PC-3 (cell line): ENCODE data around the gene TSFM. TPM values are rescaled to one million over a fixed set of nuclear protein-coding genes. Genes with fewer than 3 reads are reported as not detected.

Experiments used
- ATAC-seq: fragments of 200-7000 bp; cut with Tn5 transposase; 2 replicates; pipeline ENCODE4 v1.9.1; 2020; ENCODE audit warnings: mild to moderate bottlenecking, moderate library complexity
- BruUV-seq: library from RNA; stranded (reverse); fragments of 400-500 nt; replicated peaks from 2 replicates; lab custom pipeline; 2021; lab: Mats Ljungman, UMichigan
- CTCF ChIA-PET: fragments of 300-600 bp; sonication (Branson Sonifier 250); formaldehyde crosslinking; loops from one replicate; lab custom pipeline; 2022; ENCODE audit warnings: antibody characterized with exemption; lab: Charles Lee
- POLR2A ChIA-PET: fragments of 300-600 bp; sonication (Branson Sonifier 250); formaldehyde crosslinking; loops from one replicate; lab custom pipeline; 2022; ENCODE audit warnings: antibody characterized with exemption; ENCODE audit not compliant: unreplicated experiment; lab: Charles Lee
- DNase-seq: peaks from one replicate; pipeline ENCODE4 v3.0.0-alpha.2; 2015
- H2AFZ ChIP-seq: fragments of 300-600 bp; sonication (generic); 2 replicates; pipeline ENCODE4 v1.6.0; 2016; ENCODE audit warnings: antibody characterized with exemption, low read length
- H3F3A ChIP-seq: fragments of 300-600 bp; sonication (generic); one replicate; pipeline ENCODE4 v1.6.0; 2017; ENCODE audit warnings: antibody characterized with exemption, low read length, control low read depth, mild to moderate bottlenecking; ENCODE audit not compliant: unreplicated experiment
- H3K27ac ChIP-seq: fragments of 300-600 bp; sonication (generic); 2 replicates; pipeline ENCODE4 v1.5.1; 2016; ENCODE audit warnings: mild to moderate bottlenecking, low read length
- H3K27me3 ChIP-seq: fragments of 300-600 bp; sonication (generic); 2 replicates; pipeline ENCODE4 v1.6.1; 2016; ENCODE audit warnings: low read length, mixed read lengths
- H3K36me3 ChIP-seq: fragments of 300-600 bp; sonication (generic); 2 replicates; pipeline ENCODE4 v1.6.1; 2016; ENCODE audit warnings: low read depth, mixed run types, low read length, mixed read lengths
- H3K4me1 ChIP-seq: fragments of 300-600 bp; sonication (generic); 2 replicates; pipeline ENCODE4 v1.5.1; 2016; ENCODE audit warnings: low read length; ENCODE audit not compliant: insufficient read depth
- H3K4me2 ChIP-seq: fragments of 300-600 bp; sonication (generic); 2 replicates; pipeline ENCODE4 v1.6.0; 2016; ENCODE audit warnings: low read length
- H3K4me3 ChIP-seq: fragments of 300-600 bp; sonication (generic); 2 replicates; pipeline ENCODE4 v1.5.1; 2016; ENCODE audit warnings: mild to moderate bottlenecking, low read length, mixed read lengths
- H3K79me2 ChIP-seq: fragments of 300-600 bp; sonication (generic); 2 replicates; pipeline ENCODE4 v1.6.1; 2017; ENCODE audit warnings: low read length, mixed read lengths
- H3K9ac ChIP-seq: fragments of 300-600 bp; sonication (generic); 2 replicates; pipeline ENCODE4 v1.6.0; 2016; ENCODE audit warnings: mild to moderate bottlenecking, low read length
- H3K9me2 ChIP-seq: fragments of 300-600 bp; sonication (generic); replicated peaks from 2 replicates; pipeline ENCODE4 v1.6.1; 2016; ENCODE audit warnings: mixed run types, low read length, mixed read lengths
- H3K9me3 ChIP-seq: fragments of 300-600 bp; sonication (generic); 2 replicates; pipeline ENCODE4 v1.6.1; 2016; ENCODE audit warnings: low read length, mixed read lengths
- H4K20me1 ChIP-seq: fragments of 300-600 bp; sonication (generic); 2 replicates; pipeline ENCODE4 v1.6.1; 2016; ENCODE audit warnings: low read length, mixed read lengths
- CTCF ChIP-seq: fragments of 300-600 bp; sonication (generic); conservative IDR thresholded peaks from 2 replicates; pipeline ENCODE4 v1.5.1; 2017; ENCODE audit warnings: antibody characterized with exemption, low read depth, mild to moderate bottlenecking, low read length
- EZH2 ChIP-seq: fragments of 300-600 bp; sonication (generic); IDR thresholded peaks from one replicate; pipeline ENCODE4 v1.6.1; 2017; ENCODE audit warnings: antibody characterized with exemption, mild to moderate bottlenecking, low read length; ENCODE audit not compliant: unreplicated experiment
- EZH2phosphoT487 ChIP-seq: fragments of 300-600 bp; sonication (generic); IDR thresholded peaks from 2 replicates; pipeline ENCODE4 v1.6.1; 2018; ENCODE audit warnings: mild to moderate bottlenecking, antibody characterized with exemption, low read length, borderline replicate concordance
- intact Hi-C: fragments of 100-400 bp; cut with micrococcal nuclease; formaldehyde crosslinking; loops from 2 replicates; pipeline ENCODE4 v1.9.0; 2023
- total RNA-seq: library from RNA; depleted of rRNA; stranded (reverse); fragments of >200 nt; gene quantifications from 2 replicates; pipeline ENCODE4 v1.2.3, GENCODE V29; 2014

Gene TSFM
- total RNA-seq, 1 experiment from 2014 or later, result 63.0 TPM

GRCh38 chr12:57743769-57744168 lies 38.8 kb upstream of the TSFM start:
- no TSS peak for BruUV-seq
- peaks cover 13% of the 10 kb centered on the region; the same call in 1 of the 2 replicates for H3K36me3 ChIP-seq
- no peaks in the 10 kb centered on the region for H3K9me2 ChIP-seq
- no peaks in the 10 kb centered on the region for H3K79me2 ChIP-seq
- POLR2A ChIA-PET, result interaction anchor here (0.6 kb wide), 2 partner anchors 9 to 219 kb away, joined by 3 to 5 read pairs; no protein-coding TSS in a partner anchor
- H3K27ac ChIP-seq, result no peak overlapping the region
- DNase-seq (no peak), ATAC-seq (no peak)
- no peak overlapping the region for H3K9ac ChIP-seq
- H3K4me2 ChIP-seq, result no peak overlapping the region
- no peak for TF ChIP-seq EZH2phosphoT487
- TF ChIP-seq CTCF, result no peak
- no peak for TF ChIP-seq EZH2
- H3K27me3 ChIP-seq, result peaks cover 12% of the 10 kb centered on the region
- intact Hi-C loops, result no loop called here
- no peak overlapping the region for H3K4me3 ChIP-seq
- no peaks in the 10 kb centered on the region for H3K9me3 ChIP-seq
- no peaks in the 10 kb centered on the region; the same call in 1 of the 2 replicates for H3K4me1 ChIP-seq
- H2AFZ ChIP-seq, result no peak overlapping the region
- peaks cover 4% of the 10 kb centered on the region for H3F3A ChIP-seq
- H4K20me1 ChIP-seq, result no peaks in the 10 kb centered on the region
- CTCF ChIA-PET, result no interaction called here

GRCh38 chr12:57744194-57744776 lies 38.3 kb upstream of the TSFM start:
- Histone ChIP-seq H3K79me2 (peaks cover 3% of the 10 kb centered on the region; the same call in 1 of the 2 replicates), H4K20me1 (no peaks in the 10 kb centered on the region), H3K9me2 (no peaks in the 10 kb centered on the region), H3K4me2 (peak overlapping the region; percentile 97), H2AFZ (peak overlapping the region; percentile 76; the same call in 1 of the 2 replicates), H3K27me3 (peaks cover 7% of the 10 kb centered on the region), H3K4me3 (peak overlapping the region; percentile 86), H3K27ac (no peak overlapping the region), H3K9me3 (no peaks in the 10 kb centered on the region), H3K4me1 (no peaks in the 10 kb centered on the region; the same call in 1 of the 2 replicates), H3F3A (peaks cover 4% of the 10 kb centered on the region), H3K9ac (peak overlapping the region; percentile 88; the same call in 1 of the 2 replicates), H3K36me3 (peaks cover 18% of the 10 kb centered on the region)
- ATAC-seq (no peak; the same call in 1 of the 2 replicates), DNase-seq (no peak)
- POLR2A ChIA-PET, result interaction anchor here (0.5 to 0.6 kb wide), 3 partner anchors 10 to 219 kb away, joined by 3 to 5 read pairs (median 4); no protein-coding TSS in a partner anchor
- BruUV-seq, result TSS peak; percentile 22
- CTCF ChIA-PET, result interaction anchor here (1.2 kb wide), 1 partner anchor 18 kb away, joined by 3 read pairs; no protein-coding TSS in a partner anchor
- TF ChIP-seq EZH2phosphoT487 (no peak), EZH2 (no peak), CTCF (no peak)
- intact Hi-C loops, result no loop called here
